Measurements from ENCODE around the gene ADAMTSL1.
A peak's percentile ranks its signal among the peaks of the same experiment; 100 is the strongest.

Gene ADAMTSL1

GRCh38 chr9:18639911-18640310 lies 166.0 kb downstream of the ADAMTSL1 start:
- TF ChIP-seq CTCF (conservative IDR thresholded peaks at IDR 0.05; ENCODE audit: control insufficient read depth, insufficient read depth, low read depth, low read length), result no peak
- H3K4me3 ChIP-seq (ENCODE audit: control insufficient read depth, low read depth, low read length), result no peak overlapping the region
- DNase-seq (ENCODE audit: low read depth), result no peak

DNA sequence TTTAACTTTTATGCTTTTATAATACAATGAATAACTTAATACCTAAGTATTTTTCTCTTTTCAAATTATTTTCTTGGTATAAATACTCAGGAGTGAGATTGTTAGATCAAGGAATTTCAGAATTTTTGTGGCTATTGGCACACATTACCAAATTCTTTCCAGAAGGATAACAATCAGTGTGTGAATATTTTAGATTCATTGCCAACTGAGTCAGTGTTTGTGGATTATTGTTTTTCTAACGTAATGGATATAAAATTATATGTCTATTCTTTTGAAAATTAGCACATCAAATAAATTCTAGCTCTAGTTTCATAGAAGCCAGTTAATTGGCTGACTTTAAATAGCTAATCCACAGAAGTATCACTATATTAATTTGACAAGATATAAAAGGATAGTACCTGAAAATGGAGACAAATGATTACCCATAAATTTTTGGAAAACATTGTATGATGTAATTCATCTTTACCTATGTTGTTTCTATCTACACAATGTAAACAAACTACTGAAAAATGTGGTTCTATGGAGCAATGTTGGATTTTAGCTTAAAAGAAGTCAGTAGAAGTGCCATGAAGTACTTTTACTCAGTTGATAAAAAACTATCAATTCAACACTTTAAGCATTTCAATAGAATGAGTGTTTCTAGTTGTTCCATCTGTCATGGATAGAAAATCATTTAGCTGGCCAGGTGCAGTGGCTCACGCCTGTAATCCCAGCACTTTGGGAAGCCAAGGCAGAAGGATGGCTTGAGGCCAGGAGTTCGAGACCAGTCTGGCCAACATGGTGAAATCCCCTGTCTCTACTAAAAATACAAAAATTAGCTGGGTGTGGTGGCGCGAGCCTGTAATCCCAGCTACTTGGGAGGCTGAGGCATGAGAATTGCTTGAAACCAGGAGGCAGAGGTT lies 185.1 kb downstream of the ADAMTSL1 start:
- no peak overlapping the region for H3K4me3 ChIP-seq (ENCODE audit: control insufficient read depth, low read depth, low read length)
- no peak for TF ChIP-seq CTCF (conservative IDR thresholded peaks at IDR 0.05; ENCODE audit: control insufficient read depth, insufficient read depth, low read depth, low read length)
- peak; percentile 52 for DNase-seq (ENCODE audit: low read depth)

GRCh38 chr9:18660001-18660400 lies 186.0 kb downstream of the ADAMTSL1 start:
- no peak for DNase-seq (ENCODE audit: low read depth)
- no peak overlapping the region for H3K4me3 ChIP-seq (ENCODE audit: control insufficient read depth, low read depth, low read length)
- TF ChIP-seq CTCF (conservative IDR thresholded peaks at IDR 0.05; ENCODE audit: control insufficient read depth, insufficient read depth, low read depth, low read length), result no peak

DNA sequence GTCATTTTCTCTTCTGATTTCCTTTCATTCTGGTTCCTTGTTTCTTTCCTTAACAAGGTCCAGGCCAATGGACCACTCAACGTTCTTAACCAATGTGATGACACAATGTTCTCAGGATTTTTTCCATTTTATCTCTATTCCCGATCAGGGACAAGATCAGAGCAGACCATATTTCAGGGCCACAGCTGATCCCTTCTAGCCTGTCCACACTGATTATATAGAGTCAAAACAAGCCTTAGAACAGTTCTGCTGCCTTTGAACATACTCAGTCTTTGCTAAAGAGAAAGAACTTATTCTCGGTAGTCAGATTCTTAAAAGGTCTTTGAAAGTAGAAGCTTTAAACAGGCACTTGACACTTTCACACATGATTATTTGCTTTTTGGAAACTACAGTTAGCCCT lies 188.4 kb downstream of the ADAMTSL1 start:
- no peak overlapping the region for H3K4me3 ChIP-seq (ENCODE audit: control insufficient read depth, low read depth, low read length)
- no peak for DNase-seq (ENCODE audit: low read depth)
- no peak for TF ChIP-seq CTCF (conservative IDR thresholded peaks at IDR 0.05; ENCODE audit: control insufficient read depth, insufficient read depth, low read depth, low read length)

DNA sequence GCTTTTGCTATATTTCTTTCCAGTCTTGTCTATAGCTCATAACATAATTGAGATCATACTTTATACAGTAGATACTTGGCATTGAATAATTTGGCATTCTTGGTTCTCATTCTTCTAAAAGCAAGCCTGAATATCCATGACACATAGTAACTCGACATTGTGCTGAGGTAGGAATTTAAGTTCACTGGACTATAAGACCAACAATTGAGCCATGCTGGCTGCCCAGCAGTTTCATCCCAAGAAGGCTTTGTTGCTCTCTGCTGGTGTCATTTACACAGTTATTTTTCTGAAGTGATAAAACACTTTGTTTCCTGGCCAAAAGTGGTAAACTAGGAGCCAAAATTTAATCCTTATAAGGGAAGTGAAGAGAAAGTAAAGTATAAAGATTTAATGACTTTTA lies 192.0 kb downstream of the ADAMTSL1 start:
- no peak for TF ChIP-seq CTCF (conservative IDR thresholded peaks at IDR 0.05; ENCODE audit: control insufficient read depth, insufficient read depth, low read depth, low read length)
- no peak overlapping the region for H3K4me3 ChIP-seq (ENCODE audit: control insufficient read depth, low read depth, low read length)
- peak; percentile 24 for DNase-seq (ENCODE audit: low read depth)

GRCh38 chr9:18666348-18666747 lies 192.4 kb downstream of the ADAMTSL1 start:
- DNase-seq (ENCODE audit: low read depth), result peak; percentile 60
- TF ChIP-seq CTCF (conservative IDR thresholded peaks at IDR 0.05; ENCODE audit: control insufficient read depth, insufficient read depth, low read depth, low read length), result no peak
- no peak overlapping the region for H3K4me3 ChIP-seq (ENCODE audit: control insufficient read depth, low read depth, low read length)
